Measurements from ENCODE around the gene ZNF200.
"Not testable (repeated sequence)": the region's sequence is repeated elsewhere in the genome, so short reads cannot be mapped to it uniquely, and the experiment has no call there.

The ZNF200 gene

GRCh38 chr16:3234857-3235561 lies at the start of gene ZNF200:
TSS of gene ZNF200 (minus strand) at chr16:3235158. CDS start at chr16:3233755, 1,403 bp downstream.
- DNase-seq (ENCODE audit: low read depth in 2 of 2), result peak; percentile 87 to 89

- no peak for DNase-seq (ENCODE audit: low read depth in 2 of 2)
These were observed 48.8 kb upstream of the ZNF200 start for GRCh38 chr16:3283543-3284447.

- peak; percentile 90 to 93 for DNase-seq (ENCODE audit: low read depth in 2 of 2)
These were observed 48.0 kb upstream of the ZNF200 start, which contains the start of gene ZNF263 for GRCh38 chr16:3282730-3283542. TSS of gene ZNF263 (plus strand) at chr16:3283491. CDS start at chr16:3283819, 328 bp downstream.

GRCh38 chr16:3282103-3282729 lies 47.3 kb upstream of the ZNF200 start:
- DNase-seq (ENCODE audit: low read depth in 2 of 2), result no peak

GRCh38 chr16:3281222-3281820 lies 46.4 kb upstream of the ZNF200 start:
- no peak for DNase-seq (ENCODE audit: low read depth in 2 of 2)

GRCh38 chr16:3276679-3277078 lies 41.7 kb upstream of the ZNF200 start:
- DNase-seq (ENCODE audit: low read depth in 2 of 2), result no peak

- no peak for DNase-seq (ENCODE audit: low read depth in 2 of 2)
These were observed 40.0 kb upstream of the ZNF200 start for GRCh38 chr16:3274947-3275346.

- no peak for DNase-seq (ENCODE audit: low read depth in 2 of 2)
These were observed 39.5 kb upstream of the ZNF200 start for GRCh38 chr16:3274490-3274889.

- not testable (repeated sequence) for DNase-seq (ENCODE audit: low read depth in 2 of 2)
These were observed 36.3 kb upstream of the ZNF200 start for GRCh38 chr16:3271281-3271680.

- DNase-seq (ENCODE audit: low read depth in 2 of 2), result not testable (repeated sequence)
These were observed 35.8 kb upstream of the ZNF200 start for GRCh38 chr16:3270718-3271117.

GRCh38 chr16:3268294-3268693 lies 33.3 kb upstream of the ZNF200 start:
- DNase-seq (ENCODE audit: low read depth in 2 of 2), result no peak

- no peak for DNase-seq (ENCODE audit: low read depth in 2 of 2)
These were observed 32.0 kb upstream of the ZNF200 start for GRCh38 chr16:3266873-3267537.

- DNase-seq (ENCODE audit: low read depth in 2 of 2), result peak; percentile 95 to 99
These were observed 29.4 kb upstream of the ZNF200 start for GRCh38 chr16:3264137-3265036.

GRCh38 chr16:3262517-3262916 lies 27.6 kb upstream of the ZNF200 start:
- no peak for DNase-seq (ENCODE audit: low read depth in 2 of 2)

GRCh38 chr16:3259836-3260235 lies 24.9 kb upstream of the ZNF200 start:
- DNase-seq (ENCODE audit: low read depth in 2 of 2), result no peak

GRCh38 chr16:3256866-3257465 lies 22.0 kb upstream of the ZNF200 start:
- no peak for DNase-seq (ENCODE audit: low read depth in 2 of 2)

- no peak for DNase-seq (ENCODE audit: low read depth in 2 of 2)
These were observed 21.3 kb upstream of the ZNF200 start, which contains the start of gene MEFV for GRCh38 chr16:3256146-3256865. TSS of gene MEFV (minus strand) at chr16:3256633. CDS start at chr16:3256587, 46 bp downstream.

GRCh38 chr16:3254309-3254708 lies 19.4 kb upstream of the ZNF200 start:
- DNase-seq (ENCODE audit: low read depth in 2 of 2), result no peak

Data from stimulated activated CD8-positive, alpha-beta memory T cell treated with anti-CD3 and anti-CD28 coated beads, Interleukin-7, amount 100 ng/mL, for 4 hours (primary cell).